ENCODE results near the gene MIAT. TPM values are rescaled to one million over a fixed set of nuclear protein-coding genes. Genes with fewer than 3 reads are reported as not detected.

The MIAT gene
- total RNA-seq, 2 donors from 2014 or later = 1.2 to 4.4 TPM

- Mint-ChIP-seq H3K27me3 (ENCODE audit: insufficient read depth) (no peaks in the 10 kb centered on the region), H3K4me1 (peaks cover 18% of the 10 kb centered on the region), H3K27ac (no peak overlapping the region), H3K9me3 (no peaks in the 10 kb centered on the region), H3K36me3 (ENCODE audit: low read depth) (no peaks in the 10 kb centered on the region), H3K4me3 (no peak overlapping the region)
- Histone ChIP-seq H3K36me3 (ENCODE audit: control insufficient read depth, insufficient read depth, low read length) (no peaks in the 10 kb centered on the region), H3K27ac (ENCODE audit: low read depth, low read length) (no peak overlapping the region), H3K9me3 (ENCODE audit: control insufficient read depth, low read length) (no peaks in the 10 kb centered on the region), H3K4me3 (ENCODE audit: low read length) (no peak overlapping the region), H3K9ac (ENCODE audit: extremely low read depth, low read length, poor library complexity, severe bottlenecking) (no peak overlapping the region), H3K27me3 (ENCODE audit: control insufficient read depth, insufficient read depth, low read length, poor library complexity, severe bottlenecking) (no peaks in the 10 kb centered on the region), H3K4me1 (ENCODE audit: control insufficient read depth, insufficient read depth, low read length) (no peaks in the 10 kb centered on the region)
- TF ChIP-seq CTCF (conservative IDR thresholded peaks at IDR 0.05) = no peak
- no peak for DNase-seq
- WGBS, 2 experiments (ENCODE audit: insufficient coverage in 1 of 2, insufficient read length in 1 of 2) = 98 to 100% methylated on average over 2 to 4 of the region's 4 CpGs
These were observed 26.1 kb upstream of the MIAT start for GRCh38 chr22:26631282-26631681.

GRCh38 chr22:26632422-26633155, 24.8 kb upstream of the MIAT start:
- H3K4me3 ChIP-seq (ENCODE audit: low read length) = no peak overlapping the region
- Mint-ChIP-seq H3K4me1 (peaks cover 18% of the 10 kb centered on the region), H3K27me3 (ENCODE audit: insufficient read depth) (no peaks in the 10 kb centered on the region), H3K36me3 (ENCODE audit: low read depth) (no peaks in the 10 kb centered on the region), H3K27ac (peak overlapping the region; percentile 8), H3K4me3 (no peak overlapping the region), H3K9me3 (no peaks in the 10 kb centered on the region)
- no peak for TF ChIP-seq CTCF (conservative IDR thresholded peaks at IDR 0.05)
- WGBS, 2 experiments (ENCODE audit: insufficient coverage in 1 of 2, insufficient read length in 1 of 2) = 67% methylated on average over 3 to 8 of the region's 8 CpGs
- H3K36me3 ChIP-seq (ENCODE audit: control insufficient read depth, insufficient read depth, low read length) = no peaks in the 10 kb centered on the region
- H3K27ac ChIP-seq (ENCODE audit: low read depth, low read length) = no peak overlapping the region
- H3K9me3 ChIP-seq (ENCODE audit: control insufficient read depth, low read length) = no peaks in the 10 kb centered on the region
- no peaks in the 10 kb centered on the region for H3K27me3 ChIP-seq (ENCODE audit: control insufficient read depth, insufficient read depth, low read length, poor library complexity, severe bottlenecking)
- no peak overlapping the region for H3K9ac ChIP-seq (ENCODE audit: extremely low read depth, low read length, poor library complexity, severe bottlenecking)
- DNase-seq = no peak
- no peaks in the 10 kb centered on the region for H3K4me1 ChIP-seq (ENCODE audit: control insufficient read depth, insufficient read depth, low read length)

DNA sequence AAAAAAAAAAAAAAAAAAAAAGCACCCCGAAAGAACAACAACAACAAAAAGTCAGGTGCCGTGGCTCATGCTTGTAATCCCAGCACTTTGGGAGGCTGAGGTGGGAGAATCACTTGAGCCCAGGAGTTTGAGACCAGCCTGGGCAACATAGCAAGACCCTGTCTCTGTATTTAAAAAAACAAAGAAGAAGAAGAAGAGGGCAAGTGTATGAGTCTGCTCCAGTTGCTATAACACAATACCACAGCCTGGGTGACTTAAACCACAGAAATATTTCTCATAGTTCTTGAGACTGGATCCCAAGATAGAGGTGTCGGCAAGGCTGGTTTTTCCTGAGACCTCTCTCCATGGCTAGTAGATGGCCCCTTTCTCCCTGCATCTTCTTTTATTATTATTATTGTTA, 23.2 kb upstream of the MIAT start:
- Mint-ChIP-seq H3K9me3 (no peaks in the 10 kb centered on the region), H3K4me3 (no peak overlapping the region), H3K36me3 (ENCODE audit: low read depth) (no peaks in the 10 kb centered on the region), H3K27me3 (ENCODE audit: insufficient read depth) (no peaks in the 10 kb centered on the region), H3K4me1 (peaks cover 18% of the 10 kb centered on the region), H3K27ac (no peak overlapping the region)
- no peak for TF ChIP-seq CTCF (conservative IDR thresholded peaks at IDR 0.05)
- WGBS, 2 experiments (ENCODE audit: insufficient coverage in 1 of 2, insufficient read length in 1 of 2) = 96% methylated on average over 3 of the region's 3 CpGs; no CpG with 5 or more reads in 1 of the 2 experiments
- no peaks in the 10 kb centered on the region for H3K4me1 ChIP-seq (ENCODE audit: control insufficient read depth, insufficient read depth, low read length)
- no peaks in the 10 kb centered on the region for H3K27me3 ChIP-seq (ENCODE audit: control insufficient read depth, insufficient read depth, low read length, poor library complexity, severe bottlenecking)
- no peak for DNase-seq
- H3K4me3 ChIP-seq (ENCODE audit: low read length) = no peak overlapping the region
- H3K9me3 ChIP-seq (ENCODE audit: control insufficient read depth, low read length) = no peaks in the 10 kb centered on the region
- H3K27ac ChIP-seq (ENCODE audit: low read depth, low read length) = no peak overlapping the region
- no peak overlapping the region for H3K9ac ChIP-seq (ENCODE audit: extremely low read depth, low read length, poor library complexity, severe bottlenecking)
- no peaks in the 10 kb centered on the region for H3K36me3 ChIP-seq (ENCODE audit: control insufficient read depth, insufficient read depth, low read length)
